Vagina (tissue), 2 donors: ENCODE measurements around the gene LSM12.

Source experiments
- POLR2A ChIP-seq, 2 donors: fragments of 450-650 bp; IDR thresholded peaks; one replicate each; pipeline ENCODE4 v1.6.1; 2017; ENCODE audit warnings: antibody characterized with exemption in 2 of 2, mild to moderate bottlenecking in 2 of 2, moderate library complexity in 2 of 2
- POLR2AphosphoS5 ChIP-seq, 2 donors: sonication (generic); formaldehyde crosslinking; IDR thresholded peaks; one replicate each; pipeline ENCODE4 v1.9.0; 2017; ENCODE audit warnings: antibody characterized with exemption in 2 of 2, mild to moderate bottlenecking in 2 of 2, low read depth in 1 of 2; ENCODE audit not compliant: insufficient read depth in 1 of 2
- TF ChIP-seq, protein P1 (sequence below), 3 experiments: fragments of 450-650 bp in 2 of 3; fragments of 200-600 bp in 1 of 3; sonication (generic) in 1 of 3; IDR thresholded peaks; one replicate each; pipeline ENCODE4 v1.5.1; 2017 to 2019; ENCODE audit warnings: antibody characterized with exemption in 3 of 3, mild to moderate bottlenecking in 2 of 3, moderate library complexity in 2 of 3

DNA sequence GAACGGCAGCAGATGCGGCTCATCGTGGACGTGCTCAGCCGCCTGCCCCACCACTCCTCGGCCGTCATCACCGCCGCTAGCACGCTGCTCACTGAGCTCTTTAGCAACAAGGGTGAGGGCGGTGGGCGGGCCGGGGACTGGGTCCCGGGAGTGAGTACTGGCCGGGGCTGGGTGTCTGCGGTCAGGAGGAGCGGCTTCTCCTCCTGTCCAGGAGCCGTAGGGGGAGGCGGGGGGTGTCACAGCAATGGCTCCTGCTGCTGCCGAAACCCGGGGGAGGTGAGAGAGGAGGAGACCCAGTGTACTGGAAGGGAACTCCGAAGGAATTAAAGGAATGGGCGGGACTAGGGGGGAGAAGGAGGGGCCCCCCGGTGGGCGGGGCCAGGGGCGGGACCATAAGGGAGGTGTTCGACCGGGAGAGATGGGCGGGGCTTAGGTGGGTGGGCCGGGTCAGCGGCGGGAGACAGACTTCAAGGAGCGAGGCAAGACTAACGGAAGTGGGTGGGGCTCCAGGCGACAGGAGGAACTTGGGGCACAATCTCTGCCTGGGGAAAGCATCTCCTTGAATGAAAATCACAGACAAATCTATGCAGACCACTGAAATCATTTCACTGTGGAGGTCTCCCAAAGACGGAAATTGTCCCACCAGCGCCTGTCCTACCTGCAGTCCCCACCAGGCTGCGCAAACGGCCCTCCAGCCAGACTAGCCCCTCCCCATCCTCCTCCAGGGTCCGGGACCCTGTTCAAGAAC, 59.7 kb downstream of the LSM12 start:
- TF ChIP-seq POLR2A (IDR thresholded peaks at IDR 0.05) (no peak), POLR2AphosphoS5 (IDR thresholded peaks at IDR 0.05; ENCODE audit: insufficient read depth in 1 of 2, low read depth in 1 of 2) (peak in 1 of 2 donors; percentile 91)
- TF ChIP-seq, protein P1, sequence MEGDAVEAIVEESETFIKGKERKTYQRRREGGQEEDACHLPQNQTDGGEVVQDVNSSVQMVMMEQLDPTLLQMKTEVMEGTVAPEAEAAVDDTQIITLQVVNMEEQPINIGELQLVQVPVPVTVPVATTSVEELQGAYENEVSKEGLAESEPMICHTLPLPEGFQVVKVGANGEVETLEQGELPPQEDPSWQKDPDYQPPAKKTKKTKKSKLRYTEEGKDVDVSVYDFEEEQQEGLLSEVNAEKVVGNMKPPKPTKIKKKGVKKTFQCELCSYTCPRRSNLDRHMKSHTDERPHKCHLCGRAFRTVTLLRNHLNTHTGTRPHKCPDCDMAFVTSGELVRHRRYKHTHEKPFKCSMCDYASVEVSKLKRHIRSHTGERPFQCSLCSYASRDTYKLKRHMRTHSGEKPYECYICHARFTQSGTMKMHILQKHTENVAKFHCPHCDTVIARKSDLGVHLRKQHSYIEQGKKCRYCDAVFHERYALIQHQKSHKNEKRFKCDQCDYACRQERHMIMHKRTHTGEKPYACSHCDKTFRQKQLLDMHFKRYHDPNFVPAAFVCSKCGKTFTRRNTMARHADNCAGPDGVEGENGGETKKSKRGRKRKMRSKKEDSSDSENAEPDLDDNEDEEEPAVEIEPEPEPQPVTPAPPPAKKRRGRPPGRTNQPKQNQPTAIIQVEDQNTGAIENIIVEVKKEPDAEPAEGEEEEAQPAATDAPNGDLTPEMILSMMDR (IDR thresholded peaks at IDR 0.05) = peak in 1 of 3 experiments; percentile 33
